ENCODE data around the gene TMX1.
"Not testable (repeated sequence)": the region's sequence is repeated elsewhere in the genome, so short reads cannot be mapped to it uniquely, and the experiment has no call there.

Gene TMX1

DNA sequence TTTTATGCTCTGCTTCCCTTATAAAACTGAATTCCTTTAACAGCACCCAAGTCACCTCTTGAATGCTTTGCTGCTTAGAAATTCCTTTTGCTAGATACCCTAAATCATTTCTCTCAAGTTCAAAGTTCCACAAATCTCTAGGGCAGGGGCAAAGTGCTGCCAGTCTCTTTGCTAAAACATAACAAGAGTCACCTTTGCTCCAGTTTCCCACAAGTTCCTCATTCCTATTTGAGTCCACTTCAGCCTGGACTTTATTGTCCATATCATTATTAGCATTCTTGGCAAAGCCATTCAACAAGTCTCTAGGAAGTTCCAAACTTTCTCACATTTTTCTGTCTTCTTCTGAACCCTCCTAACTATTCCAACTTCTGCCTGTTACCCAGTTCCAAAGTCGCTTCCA lies 16.6 kb upstream of the TMX1 start:
- H3K9me3 ChIP-seq (ENCODE audit: control extremely low read depth in 1 of 5, control insufficient read depth in 4 of 5, insufficient read depth in 2 of 5, low read depth in 1 of 5, low read length in 4 of 5); DNase-seq; CTCF ChIA-PET; H3K4me3 ChIP-seq (ENCODE audit: control insufficient read depth in 1 of 7, extremely low read depth in 1 of 7, insufficient read depth in 4 of 7, low read depth in 2 of 7, low read length in 6 of 7); POLR2A ChIA-PET; H3K36me3 ChIP-seq (ENCODE audit: control insufficient read depth in 4 of 4, insufficient read depth in 4 of 4, low read length in 3 of 4); H3K27ac ChIP-seq (ENCODE audit: insufficient read depth in 1 of 2, low read depth in 1 of 2, low read length in 2 of 2, poor library complexity in 1 of 2, severe bottlenecking in 2 of 2); H3K27me3 ChIP-seq (replicated peaks in 2 of 5; ENCODE audit: control insufficient read depth in 4 of 5, insufficient read depth in 5 of 5, low read length in 4 of 5); H3K4me1 ChIP-seq (ENCODE audit: control extremely low read depth in 1 of 4, control insufficient read depth in 4 of 4, insufficient read depth in 4 of 4, low read length in 3 of 4): not testable (repeated sequence)
- WGBS (ENCODE audit: insufficient coverage): no CpG with 5 or more reads among the region's 1 CpG

DNA sequence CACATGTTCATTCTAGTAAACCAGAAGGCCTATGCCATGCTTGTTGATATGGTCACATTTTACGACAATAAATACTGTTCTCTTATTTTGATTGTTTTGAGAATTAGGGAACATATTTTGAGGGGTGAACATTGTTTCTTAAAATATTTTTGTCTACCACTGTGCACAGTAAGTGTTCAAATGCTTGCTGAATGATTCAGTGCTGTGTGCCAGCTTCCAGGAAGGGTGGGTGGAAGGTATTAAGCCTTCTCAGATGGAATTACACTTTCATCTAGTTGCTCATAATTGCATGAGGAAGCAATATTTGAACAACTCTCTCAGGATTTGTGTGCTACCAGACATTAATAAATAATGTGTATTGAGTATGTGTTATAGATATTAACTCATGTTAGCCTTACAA lies 15.5 kb upstream of the TMX1 start:
- H3K36me3 ChIP-seq (ENCODE audit: control insufficient read depth in 4 of 4, insufficient read depth in 4 of 4, low read length in 3 of 4): no peaks in the 10 kb centered on the region
- no peaks in the 10 kb centered on the region for H3K4me1 ChIP-seq (ENCODE audit: control extremely low read depth in 1 of 4, control insufficient read depth in 4 of 4, insufficient read depth in 4 of 4, low read length in 3 of 4)
- ChIA-PET POLR2A (no interaction called here), CTCF (no interaction called here)
- H3K27ac ChIP-seq (ENCODE audit: insufficient read depth in 1 of 2, low read depth in 1 of 2, low read length in 2 of 2, poor library complexity in 1 of 2, severe bottlenecking in 2 of 2): no peak overlapping the region
- no peaks in the 10 kb centered on the region for H3K9me3 ChIP-seq (ENCODE audit: control extremely low read depth in 1 of 5, control insufficient read depth in 4 of 5, insufficient read depth in 2 of 5, low read depth in 1 of 5, low read length in 4 of 5)
- no peak for DNase-seq
- H3K27me3 ChIP-seq (replicated peaks in 2 of 5; ENCODE audit: control insufficient read depth in 4 of 5, insufficient read depth in 5 of 5, low read length in 4 of 5): no peaks in the 10 kb centered on the region
- no peak overlapping the region for H3K4me3 ChIP-seq (ENCODE audit: control insufficient read depth in 1 of 7, extremely low read depth in 1 of 7, insufficient read depth in 4 of 7, low read depth in 2 of 7, low read length in 6 of 7)
- WGBS (ENCODE audit: insufficient coverage): 100% methylated on average over 1 of the region's 1 CpG

DNA sequence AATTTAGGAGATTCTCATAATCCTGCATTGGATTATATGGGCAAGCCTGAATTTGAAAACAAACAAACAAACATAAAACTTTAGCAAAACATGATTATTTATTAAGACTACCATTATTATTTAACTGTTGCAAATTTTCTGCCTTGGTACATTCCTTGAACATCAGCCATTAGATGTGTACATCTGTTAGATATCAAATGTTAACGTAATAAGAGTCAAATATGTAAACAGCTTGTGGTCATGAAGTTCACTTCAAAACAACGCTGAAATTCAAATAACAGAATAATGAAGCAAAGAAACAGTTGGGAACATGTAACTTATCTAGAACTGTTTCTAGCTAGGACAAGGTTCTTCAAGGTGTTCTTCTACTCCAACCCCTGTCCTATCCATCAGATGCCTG lies 14.3 kb upstream of the TMX1 start:
- DNase-seq: no peak
- no peaks in the 10 kb centered on the region for H3K36me3 ChIP-seq (ENCODE audit: control insufficient read depth in 4 of 4, insufficient read depth in 4 of 4, low read length in 3 of 4)
- ChIA-PET POLR2A (no interaction called here), CTCF (no interaction called here)
- no peak overlapping the region for H3K27ac ChIP-seq (ENCODE audit: insufficient read depth in 1 of 2, low read depth in 1 of 2, low read length in 2 of 2, poor library complexity in 1 of 2, severe bottlenecking in 2 of 2)
- H3K4me3 ChIP-seq (ENCODE audit: control insufficient read depth in 1 of 7, extremely low read depth in 1 of 7, insufficient read depth in 4 of 7, low read depth in 2 of 7, low read length in 6 of 7): no peak overlapping the region
- H3K9me3 ChIP-seq (ENCODE audit: control extremely low read depth in 1 of 5, control insufficient read depth in 4 of 5, insufficient read depth in 2 of 5, low read depth in 1 of 5, low read length in 4 of 5): no peaks in the 10 kb centered on the region
- H3K27me3 ChIP-seq (replicated peaks in 2 of 5; ENCODE audit: control insufficient read depth in 4 of 5, insufficient read depth in 5 of 5, low read length in 4 of 5): no peaks in the 10 kb centered on the region
- 86% methylated on average over 1 of the region's 2 CpGs for WGBS (ENCODE audit: insufficient coverage)
- H3K4me1 ChIP-seq (ENCODE audit: control extremely low read depth in 1 of 4, control insufficient read depth in 4 of 4, insufficient read depth in 4 of 4, low read length in 3 of 4): no peaks in the 10 kb centered on the region

DNA sequence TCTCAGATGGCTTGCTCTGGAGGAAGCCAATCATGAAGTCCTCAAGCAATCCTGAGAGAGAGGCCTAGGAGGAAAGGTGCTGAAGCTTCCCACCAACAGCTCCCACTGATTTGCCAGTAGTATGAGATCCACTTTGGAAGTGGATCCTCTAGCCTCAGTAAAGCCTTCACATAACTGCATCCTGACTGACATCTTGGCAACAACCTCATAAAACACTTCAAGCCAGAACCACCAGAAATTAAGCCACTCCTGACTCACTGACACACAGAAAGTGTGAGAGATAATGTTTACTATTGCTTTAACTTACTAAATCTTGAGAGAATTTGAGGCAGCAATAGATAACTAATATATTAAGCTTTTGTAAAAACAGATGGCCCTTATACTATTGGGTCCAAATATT lies 11.7 kb upstream of the TMX1 start:
- H3K4me1 ChIP-seq (ENCODE audit: control extremely low read depth in 1 of 4, control insufficient read depth in 4 of 4, insufficient read depth in 4 of 4, low read length in 3 of 4): no peaks in the 10 kb centered on the region
- no peaks in the 10 kb centered on the region for H3K36me3 ChIP-seq (ENCODE audit: control insufficient read depth in 4 of 4, insufficient read depth in 4 of 4, low read length in 3 of 4)
- no peak overlapping the region for H3K27ac ChIP-seq (ENCODE audit: insufficient read depth in 1 of 2, low read depth in 1 of 2, low read length in 2 of 2, poor library complexity in 1 of 2, severe bottlenecking in 2 of 2)
- no peak for DNase-seq
- H3K4me3 ChIP-seq (ENCODE audit: control insufficient read depth in 1 of 7, extremely low read depth in 1 of 7, insufficient read depth in 4 of 7, low read depth in 2 of 7, low read length in 6 of 7): no peak overlapping the region
- ChIA-PET CTCF (no interaction called here), POLR2A (no interaction called here)
- H3K27me3 ChIP-seq (replicated peaks in 2 of 5; ENCODE audit: control insufficient read depth in 4 of 5, insufficient read depth in 5 of 5, low read length in 4 of 5): no peaks in the 10 kb centered on the region
- H3K9me3 ChIP-seq (ENCODE audit: control extremely low read depth in 1 of 5, control insufficient read depth in 4 of 5, insufficient read depth in 2 of 5, low read depth in 1 of 5, low read length in 4 of 5): no peaks in the 10 kb centered on the region

DNA sequence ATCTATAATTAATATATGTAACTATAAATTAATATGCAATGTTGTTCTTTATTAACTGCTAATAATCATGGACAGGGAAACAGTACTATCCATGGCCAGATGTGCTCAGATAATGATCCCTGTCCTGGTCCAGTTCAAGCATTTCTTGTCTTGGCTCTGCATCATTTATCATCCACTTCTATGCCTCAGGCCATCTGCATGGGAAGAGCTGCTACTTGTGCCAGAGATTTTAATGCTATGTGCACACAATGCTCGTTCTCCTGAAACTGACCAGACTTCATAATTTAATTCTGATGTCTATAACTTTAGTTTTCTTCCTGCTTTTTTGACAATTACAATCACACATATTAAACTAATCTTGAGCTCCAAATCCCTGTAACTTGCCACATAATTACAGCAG lies 11.2 kb upstream of the TMX1 start:
- DNase-seq: no peak
- Histone ChIP-seq H3K4me3 (ENCODE audit: control insufficient read depth in 1 of 7, extremely low read depth in 1 of 7, insufficient read depth in 4 of 7, low read depth in 2 of 7, low read length in 6 of 7) (no peak overlapping the region), H3K27me3 (replicated peaks in 2 of 5; ENCODE audit: control insufficient read depth in 4 of 5, insufficient read depth in 5 of 5, low read length in 4 of 5) (no peaks in the 10 kb centered on the region), H3K27ac (ENCODE audit: insufficient read depth in 1 of 2, low read depth in 1 of 2, low read length in 2 of 2, poor library complexity in 1 of 2, severe bottlenecking in 2 of 2) (no peak overlapping the region), H3K4me1 (ENCODE audit: control extremely low read depth in 1 of 4, control insufficient read depth in 4 of 4, insufficient read depth in 4 of 4, low read length in 3 of 4) (no peaks in the 10 kb centered on the region), H3K9me3 (ENCODE audit: control extremely low read depth in 1 of 5, control insufficient read depth in 4 of 5, insufficient read depth in 2 of 5, low read depth in 1 of 5, low read length in 4 of 5) (no peaks in the 10 kb centered on the region), H3K36me3 (ENCODE audit: control insufficient read depth in 4 of 4, insufficient read depth in 4 of 4, low read length in 3 of 4) (no peaks in the 10 kb centered on the region)
- WGBS (ENCODE audit: insufficient coverage): no CpG with 5 or more reads among the region's 1 CpG
- POLR2A ChIA-PET: no interaction called here
- CTCF ChIA-PET: no interaction called here

DNA sequence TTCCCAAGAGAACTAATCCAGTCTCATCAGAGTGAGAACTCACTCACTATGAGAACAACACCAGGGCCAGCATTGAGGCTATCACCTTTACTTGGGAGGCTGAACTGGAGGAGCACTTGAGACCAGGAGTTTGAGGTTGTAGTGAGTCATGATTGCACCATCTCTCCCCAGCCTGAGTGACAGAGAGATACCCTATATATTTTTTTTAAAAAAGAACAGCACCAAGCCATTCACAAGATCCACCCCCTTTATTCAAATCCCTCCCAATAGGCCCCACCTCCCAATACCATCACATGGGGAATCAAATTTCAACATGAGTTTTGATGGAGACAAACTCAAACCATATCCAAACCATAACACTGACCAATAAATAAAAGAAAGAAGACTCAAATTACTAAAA lies 3.7 kb upstream of the TMX1 start:
- no peaks in the 10 kb centered on the region for H3K36me3 ChIP-seq (ENCODE audit: control insufficient read depth in 4 of 4, insufficient read depth in 4 of 4, low read length in 3 of 4)

DNA sequence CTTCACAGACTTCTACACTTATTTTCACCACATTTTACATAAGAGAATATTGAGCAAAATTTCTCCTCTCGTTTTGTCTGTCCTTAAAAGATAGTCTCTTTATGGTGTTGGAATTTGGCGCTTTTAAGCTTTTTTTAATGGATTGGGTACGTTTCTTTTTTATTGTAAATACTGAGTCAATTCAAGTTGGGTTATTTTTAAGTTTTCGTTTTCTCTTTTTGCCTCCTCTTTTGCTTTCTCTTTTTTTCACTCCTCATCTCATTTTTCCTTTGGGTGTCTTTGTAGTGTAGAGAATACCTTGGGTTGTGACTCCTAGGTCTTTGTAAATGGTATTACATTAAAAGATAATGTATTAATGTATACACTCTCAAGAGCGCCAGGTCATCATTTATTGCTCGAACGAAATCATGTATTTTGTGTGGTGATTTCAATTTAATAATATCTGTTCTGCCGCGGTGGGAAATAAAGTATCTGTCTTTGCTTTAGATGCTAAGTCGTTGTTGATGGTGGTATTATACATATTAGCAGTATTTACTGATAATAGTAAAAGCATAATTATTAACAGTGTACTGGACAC lies 845 bp downstream of the TMX1 start:
- Histone ChIP-seq H3K4me1 (ENCODE audit: control extremely low read depth in 1 of 4, control insufficient read depth in 4 of 4, insufficient read depth in 4 of 4, low read length in 3 of 4) (peaks cover 14 to 36% (median 23%) of the 10 kb centered on the region in 4 experiments), H3K27me3 (replicated peaks in 2 of 5; ENCODE audit: control insufficient read depth in 4 of 5, insufficient read depth in 5 of 5, low read length in 4 of 5) (no peaks in the 10 kb centered on the region), H3K9me3 (ENCODE audit: control extremely low read depth in 1 of 5, control insufficient read depth in 4 of 5, insufficient read depth in 2 of 5, low read depth in 1 of 5, low read length in 4 of 5) (no peaks in the 10 kb centered on the region), H3K36me3 (ENCODE audit: control insufficient read depth in 4 of 4, insufficient read depth in 4 of 4, low read length in 3 of 4) (peaks cover 5 to 19% (median 5%) of the 10 kb centered on the region in 4 experiments), H3K27ac (ENCODE audit: insufficient read depth in 1 of 2, low read depth in 1 of 2, low read length in 2 of 2, poor library complexity in 1 of 2, severe bottlenecking in 2 of 2) (peak overlapping the region; percentile 51 to 87), H3K4me3 (ENCODE audit: control insufficient read depth in 1 of 7, extremely low read depth in 1 of 7, insufficient read depth in 4 of 7, low read depth in 2 of 7, low read length in 6 of 7) (peak overlapping the region; percentile 92 to 100 (median 99))
- no peak for DNase-seq
- whole genome bisulfite sequencing (ENCODE audit: insufficient coverage): no CpG with 5 or more reads among the region's 10 CpGs
- CTCF ChIA-PET: no interaction called here
- POLR2A ChIA-PET: no interaction called here

More for the DNA sequence above, 3.7 kb upstream of the TMX1 start:
- no peak overlapping the region for H3K4me3 ChIP-seq (ENCODE audit: control insufficient read depth in 1 of 7, extremely low read depth in 1 of 7, insufficient read depth in 4 of 7, low read depth in 2 of 7, low read length in 6 of 7)
- no peaks in the 10 kb centered on the region for H3K27me3 ChIP-seq (replicated peaks in 2 of 5; ENCODE audit: control insufficient read depth in 4 of 5, insufficient read depth in 5 of 5, low read length in 4 of 5)
- ChIA-PET POLR2A (no interaction called here), CTCF (no interaction called here)
- no peaks in the 10 kb centered on the region for H3K9me3 ChIP-seq (ENCODE audit: control extremely low read depth in 1 of 5, control insufficient read depth in 4 of 5, insufficient read depth in 2 of 5, low read depth in 1 of 5, low read length in 4 of 5)
- no peak for DNase-seq
- H3K4me1 ChIP-seq (ENCODE audit: control extremely low read depth in 1 of 4, control insufficient read depth in 4 of 4, insufficient read depth in 4 of 4, low read length in 3 of 4): peaks cover 6 to 14% (median 9%) of the 10 kb centered on the region in 4 experiments
- no peak overlapping the region for H3K27ac ChIP-seq (ENCODE audit: insufficient read depth in 1 of 2, low read depth in 1 of 2, low read length in 2 of 2, poor library complexity in 1 of 2, severe bottlenecking in 2 of 2)

Data from common myeloid progenitor, CD34-positive (primary cell).